Measurements from ENCODE around the gene PALM. TPM values are rescaled to one million over a fixed set of nuclear protein-coding genes. Genes with fewer than 3 reads are reported as not detected.

Gene PALM
- polyA plus RNA-seq, 1 donor from 2014 or later = 74.8 TPM

GRCh38 chr19:709196-709964 lies 645 bp downstream of the PALM start:
- peak overlapping the region; percentile 63 for H3K27ac ChIP-seq (ENCODE audit: low read length)
- H3K27me3 ChIP-seq (ENCODE audit: insufficient read depth, low read depth, low read length) = no peaks in the 10 kb centered on the region
- TF ChIP-seq CTCF (IDR thresholded peaks at IDR 0.05; ENCODE audit: poor library complexity, severe bottlenecking) = no peak
- TF ChIP-seq POLR2AphosphoS5 (IDR thresholded peaks at IDR 0.05) = no peak
- peak; percentile 23 for TF ChIP-seq MXI1 (conservative IDR thresholded peaks at IDR 0.05; ENCODE audit: poor library complexity, severe bottlenecking)
- peak; percentile 43 for TF ChIP-seq TAF1 (IDR thresholded peaks at IDR 0.05; ENCODE audit: low read depth)
- no peak for TF ChIP-seq EZH2 (IDR thresholded peaks at IDR 0.05; ENCODE audit: borderline replicate concordance, insufficient read depth, low read length, poor library complexity, severe bottlenecking)
- TF ChIP-seq EP300 (conservative IDR thresholded peaks at IDR 0.05; ENCODE audit: poor library complexity, severe bottlenecking) = no peak
- peak overlapping the region; percentile 90 for H3K4me3 ChIP-seq (ENCODE audit: low read length)
- H3K36me3 ChIP-seq (ENCODE audit: insufficient read depth, low read length) = no peaks in the 10 kb centered on the region
- peak overlapping the region; percentile 83 for H3K9ac ChIP-seq (ENCODE audit: low read length)
- H3F3A ChIP-seq (ENCODE audit: insufficient read depth, low read length, poor library complexity, severe bottlenecking) = no peaks in the 10 kb centered on the region
- H3K9me3 ChIP-seq (ENCODE audit: low read length) = no peaks in the 10 kb centered on the region
- H4K20me1 ChIP-seq (ENCODE audit: insufficient read depth) = no peaks in the 10 kb centered on the region
- no peak overlapping the region for H2AFZ ChIP-seq (ENCODE audit: low read depth, low read length)
- peaks cover 50% of the 10 kb centered on the region for H3K79me2 ChIP-seq (replicated peaks; ENCODE audit: insufficient read depth, low read length)
- peak overlapping the region; percentile 62 for H3K4me2 ChIP-seq (ENCODE audit: low read length)
- no peaks in the 10 kb centered on the region for H3K9me2 ChIP-seq (ENCODE audit: insufficient read depth, low read length)

GRCh38 chr19:709965-710571 lies 1.3 kb downstream of the PALM start:
- peak overlapping the region; percentile 63 for H3K27ac ChIP-seq (ENCODE audit: low read length)
- no peak overlapping the region for H2AFZ ChIP-seq (ENCODE audit: low read depth, low read length)
- H3F3A ChIP-seq (ENCODE audit: insufficient read depth, low read length, poor library complexity, severe bottlenecking) = no peaks in the 10 kb centered on the region
- TF ChIP-seq EZH2 (IDR thresholded peaks at IDR 0.05; ENCODE audit: borderline replicate concordance, insufficient read depth, low read length, poor library complexity, severe bottlenecking) (no peak), MXI1 (conservative IDR thresholded peaks at IDR 0.05; ENCODE audit: poor library complexity, severe bottlenecking) (no peak), RAD21 (conservative IDR thresholded peaks at IDR 0.05) (no peak), REST (IDR thresholded peaks at IDR 0.05; ENCODE audit: borderline replicate concordance) (no peak), POLR2AphosphoS5 (IDR thresholded peaks at IDR 0.05) (no peak), CTCF (IDR thresholded peaks at IDR 0.05; ENCODE audit: poor library complexity, severe bottlenecking) (no peak), TAF1 (IDR thresholded peaks at IDR 0.05; ENCODE audit: low read depth) (no peak), EP300 (conservative IDR thresholded peaks at IDR 0.05; ENCODE audit: poor library complexity, severe bottlenecking) (no peak), SMC3 (conservative IDR thresholded peaks at IDR 0.05; ENCODE audit: poor library complexity) (no peak)
- peak overlapping the region; percentile 83 for H3K9ac ChIP-seq (ENCODE audit: low read length)
- peak overlapping the region; percentile 90 for H3K4me3 ChIP-seq (ENCODE audit: low read length)
- H4K20me1 ChIP-seq (ENCODE audit: insufficient read depth) = no peaks in the 10 kb centered on the region
- peak overlapping the region; percentile 62 for H3K4me2 ChIP-seq (ENCODE audit: low read length)
- no peaks in the 10 kb centered on the region for H3K36me3 ChIP-seq (ENCODE audit: insufficient read depth, low read length)
- H3K9me2 ChIP-seq (ENCODE audit: insufficient read depth, low read length) = no peaks in the 10 kb centered on the region
- no peaks in the 10 kb centered on the region for H3K27me3 ChIP-seq (ENCODE audit: insufficient read depth, low read depth, low read length)
- H3K79me2 ChIP-seq (replicated peaks; ENCODE audit: insufficient read depth, low read length) = peaks cover 57% of the 10 kb centered on the region
- H3K9me3 ChIP-seq (ENCODE audit: low read length) = no peaks in the 10 kb centered on the region
